ENCODE measurements around the gene CRAMP1.
"Not testable (repeated sequence)": the region's sequence is repeated elsewhere in the genome, so short reads cannot be mapped to it uniquely, and the experiment has no call there.

The CRAMP1 gene

GRCh38 chr16:1690810-1691209, 78.7 kb downstream of the CRAMP1 start:
- peaks cover 48% of the 10 kb centered on the region for H3K36me3 ChIP-seq (ENCODE audit: control insufficient read depth, insufficient read depth, low read length, severe bottlenecking)
- no peaks in the 10 kb centered on the region for H3K27me3 ChIP-seq (replicated peaks; ENCODE audit: control insufficient read depth, insufficient read depth, low read length)
- H3K4me3 ChIP-seq (ENCODE audit: low read length) = no peak overlapping the region
- peaks cover 13% of the 10 kb centered on the region for H3K4me1 ChIP-seq (ENCODE audit: control insufficient read depth, insufficient read depth, low read length)
- no peak for DNase-seq (ENCODE audit: low read depth)
- H3K9ac ChIP-seq (ENCODE audit: low read length) = no peak overlapping the region
- no peaks in the 10 kb centered on the region for H3K9me3 ChIP-seq (ENCODE audit: control insufficient read depth, low read length)

GRCh38 chr16:1691276-1691675, 79.1 kb downstream of the CRAMP1 start:
- Histone ChIP-seq H3K9ac (ENCODE audit: low read length) (no peak overlapping the region), H3K36me3 (ENCODE audit: control insufficient read depth, insufficient read depth, low read length, severe bottlenecking) (peaks cover 47% of the 10 kb centered on the region), H3K4me3 (ENCODE audit: low read length) (no peak overlapping the region), H3K9me3 (ENCODE audit: control insufficient read depth, low read length) (no peaks in the 10 kb centered on the region), H3K4me1 (ENCODE audit: control insufficient read depth, insufficient read depth, low read length) (peaks cover 13% of the 10 kb centered on the region), H3K27me3 (replicated peaks; ENCODE audit: control insufficient read depth, insufficient read depth, low read length) (no peaks in the 10 kb centered on the region)
- peak; percentile 39 for DNase-seq (ENCODE audit: low read depth)

GRCh38 chr16:1691956-1692355, 79.8 kb downstream of the CRAMP1 start:
- peak; percentile 36 for DNase-seq (ENCODE audit: low read depth)
- Histone ChIP-seq H3K4me3 (ENCODE audit: low read length) (no peak overlapping the region), H3K36me3 (ENCODE audit: control insufficient read depth, insufficient read depth, low read length, severe bottlenecking) (peaks cover 43% of the 10 kb centered on the region), H3K9me3 (ENCODE audit: control insufficient read depth, low read length) (no peaks in the 10 kb centered on the region), H3K4me1 (ENCODE audit: control insufficient read depth, insufficient read depth, low read length) (peaks cover 13% of the 10 kb centered on the region), H3K9ac (ENCODE audit: low read length) (no peak overlapping the region), H3K27me3 (replicated peaks; ENCODE audit: control insufficient read depth, insufficient read depth, low read length) (no peaks in the 10 kb centered on the region)

GRCh38 chr16:1696863-1697262, 84.7 kb downstream of the CRAMP1 start:
- no peak overlapping the region for H3K4me3 ChIP-seq (ENCODE audit: low read length)
- no peak for DNase-seq (ENCODE audit: low read depth)
- H3K4me1 ChIP-seq (ENCODE audit: control insufficient read depth, insufficient read depth, low read length) = peaks cover 18% of the 10 kb centered on the region
- H3K36me3 ChIP-seq (ENCODE audit: control insufficient read depth, insufficient read depth, low read length, severe bottlenecking) = peaks cover 46% of the 10 kb centered on the region
- no peak overlapping the region for H3K9ac ChIP-seq (ENCODE audit: low read length)
- H3K27me3 ChIP-seq (replicated peaks; ENCODE audit: control insufficient read depth, insufficient read depth, low read length) = no peaks in the 10 kb centered on the region
- H3K9me3 ChIP-seq (ENCODE audit: control insufficient read depth, low read length) = no peaks in the 10 kb centered on the region

GRCh38 chr16:1698680-1699079, 86.5 kb downstream of the CRAMP1 start:
- H3K9me3 ChIP-seq (ENCODE audit: control insufficient read depth, low read length) = no peaks in the 10 kb centered on the region
- H3K27me3 ChIP-seq (replicated peaks; ENCODE audit: control insufficient read depth, insufficient read depth, low read length) = no peaks in the 10 kb centered on the region
- no peak overlapping the region for H3K4me3 ChIP-seq (ENCODE audit: low read length)
- no peak overlapping the region for H3K9ac ChIP-seq (ENCODE audit: low read length)
- H3K4me1 ChIP-seq (ENCODE audit: control insufficient read depth, insufficient read depth, low read length) = peaks cover 13% of the 10 kb centered on the region
- DNase-seq (ENCODE audit: low read depth) = no peak
- peaks cover 37% of the 10 kb centered on the region for H3K36me3 ChIP-seq (ENCODE audit: control insufficient read depth, insufficient read depth, low read length, severe bottlenecking)

- peaks cover 25% of the 10 kb centered on the region for H3K36me3 ChIP-seq (ENCODE audit: control insufficient read depth, insufficient read depth, low read length, severe bottlenecking)
- peaks cover 13% of the 10 kb centered on the region for H3K4me1 ChIP-seq (ENCODE audit: control insufficient read depth, insufficient read depth, low read length)
- no peaks in the 10 kb centered on the region for H3K27me3 ChIP-seq (replicated peaks; ENCODE audit: control insufficient read depth, insufficient read depth, low read length)
- no peak for DNase-seq (ENCODE audit: low read depth)
- H3K4me3 ChIP-seq (ENCODE audit: low read length) = no peak overlapping the region
- no peak overlapping the region for H3K9ac ChIP-seq (ENCODE audit: low read length)
- H3K9me3 ChIP-seq (ENCODE audit: control insufficient read depth, low read length) = no peaks in the 10 kb centered on the region
These were observed 88.1 kb downstream of the CRAMP1 start for GRCh38 chr16:1700246-1700645.

- H3K36me3 ChIP-seq (ENCODE audit: control insufficient read depth, insufficient read depth, low read length, severe bottlenecking) = peaks cover 25% of the 10 kb centered on the region
These were observed 89.2 kb downstream of the CRAMP1 start for GRCh38 chr16:1701216-1701878.

GRCh38 chr16:1705324-1705687, 93.1 kb downstream of the CRAMP1 start:
- H3K27me3 ChIP-seq (replicated peaks; ENCODE audit: control insufficient read depth, insufficient read depth, low read length); H3K9me3 ChIP-seq (ENCODE audit: control insufficient read depth, low read length): not testable (repeated sequence)
- Histone ChIP-seq H3K36me3 (ENCODE audit: control insufficient read depth, insufficient read depth, low read length, severe bottlenecking) (peaks cover 15% of the 10 kb centered on the region), H3K4me3 (ENCODE audit: low read length) (peak overlapping the region; percentile 98), H3K9ac (ENCODE audit: low read length) (peak overlapping the region; percentile 96), H3K4me1 (ENCODE audit: control insufficient read depth, insufficient read depth, low read length) (peaks cover 30% of the 10 kb centered on the region)
- peak; percentile 64 for DNase-seq (ENCODE audit: low read depth)

More at GRCh38 chr16:1701216-1701878, 89.2 kb downstream of the CRAMP1 start:
- Histone ChIP-seq H3K9ac (ENCODE audit: low read length) (no peak overlapping the region), H3K4me3 (ENCODE audit: low read length) (no peak overlapping the region), H3K27me3 (replicated peaks; ENCODE audit: control insufficient read depth, insufficient read depth, low read length) (no peaks in the 10 kb centered on the region), H3K4me1 (ENCODE audit: control insufficient read depth, insufficient read depth, low read length) (peaks cover 13% of the 10 kb centered on the region), H3K9me3 (ENCODE audit: control insufficient read depth, low read length) (no peaks in the 10 kb centered on the region)
- DNase-seq (ENCODE audit: low read depth) = no peak

GRCh38 chr16:1705688-1706385, 93.7 kb downstream of the CRAMP1 start, which contains the start of gene MAPK8IP3:
Gene MAPK8IP3 (plus strand): TSS chr16:1706195. CDS start chr16:1706340, 145 bp downstream.
- Histone ChIP-seq H3K4me3 (ENCODE audit: low read length) (peak within 1 kb of the TSS; percentile 98), H3K36me3 (ENCODE audit: control insufficient read depth, insufficient read depth, low read length, severe bottlenecking) (peaks cover 10% of the 10 kb centered on the region), H3K9me3 (ENCODE audit: control insufficient read depth, low read length) (no peaks in the 10 kb centered on the region), H3K27me3 (replicated peaks; ENCODE audit: control insufficient read depth, insufficient read depth, low read length) (no peaks in the 10 kb centered on the region), H3K4me1 (ENCODE audit: control insufficient read depth, insufficient read depth, low read length) (peaks cover 30% of the 10 kb centered on the region), H3K9ac (ENCODE audit: low read length) (peak within 1 kb of the TSS; percentile 96)
- DNase-seq (ENCODE audit: low read depth) = peak; percentile 94

- H3K27me3 ChIP-seq (replicated peaks; ENCODE audit: control insufficient read depth, insufficient read depth, low read length) = no peaks in the 10 kb centered on the region
- no peaks in the 10 kb centered on the region for H3K9me3 ChIP-seq (ENCODE audit: control insufficient read depth, low read length)
- H3K4me3 ChIP-seq (ENCODE audit: low read length) = peak overlapping the region; percentile 98
- peak; percentile 65 for DNase-seq (ENCODE audit: low read depth)
- H3K4me1 ChIP-seq (ENCODE audit: control insufficient read depth, insufficient read depth, low read length) = peaks cover 34% of the 10 kb centered on the region
- peak overlapping the region; percentile 96 for H3K9ac ChIP-seq (ENCODE audit: low read length)
- peaks cover 8% of the 10 kb centered on the region for H3K36me3 ChIP-seq (ENCODE audit: control insufficient read depth, insufficient read depth, low read length, severe bottlenecking)
These were observed 94.4 kb downstream of the CRAMP1 start for GRCh38 chr16:1706386-1707192.

GRCh38 chr16:1707193-1707790, 95.1 kb downstream of the CRAMP1 start:
- no peaks in the 10 kb centered on the region for H3K27me3 ChIP-seq (replicated peaks; ENCODE audit: control insufficient read depth, insufficient read depth, low read length)
- H3K36me3 ChIP-seq (ENCODE audit: control insufficient read depth, insufficient read depth, low read length, severe bottlenecking) = peaks cover 4% of the 10 kb centered on the region
- DNase-seq (ENCODE audit: low read depth) = peak; percentile 58
- no peaks in the 10 kb centered on the region for H3K9me3 ChIP-seq (ENCODE audit: control insufficient read depth, low read length)
- H3K9ac ChIP-seq (ENCODE audit: low read length) = peak overlapping the region; percentile 90
- H3K4me1 ChIP-seq (ENCODE audit: control insufficient read depth, insufficient read depth, low read length) = peaks cover 34% of the 10 kb centered on the region
- peak overlapping the region; percentile 92 for H3K4me3 ChIP-seq (ENCODE audit: low read length)
